AG09319 (cell line): ENCODE measurements around the gene MYOCD.

Experiments
- DNase-seq: peaks from one replicate; pipeline ENCODE4 v3.0.0-alpha.2; 2010; ENCODE audit warnings: low read depth; ENCODE audit errors: extremely low read depth
- TF ChIP-seq, protein P1 (sequence below): IDR thresholded peaks from 2 replicates; pipeline ENCODE4 v1.5.1; 2011; ENCODE audit warnings: low read depth, mild to moderate bottlenecking, inconsistent platforms, low read length, moderate library complexity

MYOCD gene

DNA sequence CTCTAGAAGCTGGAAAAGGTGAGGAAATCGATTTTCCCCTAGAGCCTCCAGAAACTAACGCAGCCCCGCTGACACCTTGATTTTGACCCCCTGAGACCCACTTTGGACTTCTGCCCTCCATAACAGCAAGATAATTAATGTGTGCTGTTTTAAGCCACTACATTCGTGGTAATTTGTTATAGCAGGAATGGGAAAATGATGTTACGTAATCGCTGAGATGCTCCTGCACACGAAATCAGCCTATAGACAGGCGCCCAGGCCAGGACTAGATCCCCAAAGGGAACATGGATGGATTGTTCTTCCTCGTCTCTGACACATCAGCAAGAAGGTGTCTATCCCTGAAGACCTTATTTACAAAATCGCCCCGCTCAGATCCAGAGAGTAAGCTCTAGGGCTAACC is 1.4 kb upstream of the MYOCD start:
- DNase-seq = no peak
- TF ChIP-seq, protein P1, sequence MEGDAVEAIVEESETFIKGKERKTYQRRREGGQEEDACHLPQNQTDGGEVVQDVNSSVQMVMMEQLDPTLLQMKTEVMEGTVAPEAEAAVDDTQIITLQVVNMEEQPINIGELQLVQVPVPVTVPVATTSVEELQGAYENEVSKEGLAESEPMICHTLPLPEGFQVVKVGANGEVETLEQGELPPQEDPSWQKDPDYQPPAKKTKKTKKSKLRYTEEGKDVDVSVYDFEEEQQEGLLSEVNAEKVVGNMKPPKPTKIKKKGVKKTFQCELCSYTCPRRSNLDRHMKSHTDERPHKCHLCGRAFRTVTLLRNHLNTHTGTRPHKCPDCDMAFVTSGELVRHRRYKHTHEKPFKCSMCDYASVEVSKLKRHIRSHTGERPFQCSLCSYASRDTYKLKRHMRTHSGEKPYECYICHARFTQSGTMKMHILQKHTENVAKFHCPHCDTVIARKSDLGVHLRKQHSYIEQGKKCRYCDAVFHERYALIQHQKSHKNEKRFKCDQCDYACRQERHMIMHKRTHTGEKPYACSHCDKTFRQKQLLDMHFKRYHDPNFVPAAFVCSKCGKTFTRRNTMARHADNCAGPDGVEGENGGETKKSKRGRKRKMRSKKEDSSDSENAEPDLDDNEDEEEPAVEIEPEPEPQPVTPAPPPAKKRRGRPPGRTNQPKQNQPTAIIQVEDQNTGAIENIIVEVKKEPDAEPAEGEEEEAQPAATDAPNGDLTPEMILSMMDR = no peak

DNA sequence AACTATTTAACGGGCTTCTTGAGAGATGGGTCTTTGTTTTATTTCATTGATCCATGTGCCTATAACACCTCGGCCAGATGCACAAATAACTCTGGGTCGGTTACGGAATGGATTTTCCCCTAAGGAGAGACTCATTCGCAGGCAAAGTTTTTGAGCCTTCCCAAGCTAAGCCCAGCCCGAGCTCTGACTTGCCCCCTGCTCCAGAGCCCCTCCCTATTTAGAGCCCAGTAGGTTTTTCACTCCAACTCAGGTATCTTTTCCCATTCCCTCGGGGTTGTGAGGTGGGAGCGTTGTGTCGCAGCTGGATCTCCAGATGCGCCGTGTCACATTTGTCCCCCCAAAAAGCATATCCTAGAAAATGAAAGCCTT is 812 bp upstream of the MYOCD start:
- DNase-seq = no peak
- TF ChIP-seq, protein P1 = no peak

DNA sequence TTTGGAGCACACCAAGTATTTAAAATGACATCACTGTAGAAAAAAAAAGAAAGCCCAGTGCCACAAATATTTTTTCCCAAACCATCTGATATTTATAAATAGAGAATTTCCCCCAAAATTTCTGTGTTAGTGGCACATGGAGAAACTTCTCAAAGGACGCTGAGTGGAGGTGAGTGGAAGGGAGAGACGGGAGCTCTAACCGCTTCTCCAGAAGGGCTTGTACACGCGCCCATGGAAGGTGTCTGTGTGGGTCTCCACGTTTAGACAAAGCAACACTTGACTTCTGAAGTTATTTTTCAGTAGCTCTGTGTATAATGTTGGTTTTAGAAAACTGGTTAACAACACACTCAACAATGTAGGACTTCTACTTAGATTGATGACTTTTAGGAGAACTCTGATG is 1.0 kb downstream of the MYOCD start:
- no peak for DNase-seq
- TF ChIP-seq, protein P1 = no peak

DNA sequence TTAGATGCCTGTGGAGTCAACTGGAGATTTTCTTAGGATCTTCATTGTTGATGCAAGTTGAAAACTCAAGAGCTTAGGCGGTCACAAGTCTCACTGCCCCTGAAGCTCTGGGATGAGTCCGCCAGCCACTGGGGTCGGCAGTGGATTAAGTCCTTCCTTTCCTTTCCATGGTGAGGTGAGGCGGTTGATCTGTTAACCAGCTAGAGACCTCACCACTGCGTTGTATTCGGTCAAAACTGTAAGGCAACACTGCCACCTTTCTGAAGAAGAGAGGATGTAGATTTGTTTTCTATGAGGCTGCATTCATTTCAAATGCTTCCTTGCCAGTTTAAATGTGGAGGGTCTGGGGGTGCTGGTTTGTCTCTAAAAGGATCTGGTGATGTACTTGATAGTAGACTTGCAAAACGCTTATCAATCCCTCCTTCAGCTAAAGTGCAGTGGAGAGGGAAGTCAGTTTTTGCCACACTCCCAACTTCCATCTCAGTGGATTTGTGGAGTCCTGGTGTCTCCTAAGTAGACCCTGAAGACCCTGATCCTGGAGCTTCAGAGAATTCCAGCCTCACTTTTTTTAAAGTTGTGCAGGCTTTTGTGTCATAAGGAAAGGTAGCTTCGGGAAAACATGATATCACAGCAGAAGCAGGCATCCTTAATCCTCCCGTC is 1.7 kb downstream of the MYOCD start:
- TF ChIP-seq, protein P1 = peak; percentile 55
- DNase-seq = peak; percentile 23

DNA sequence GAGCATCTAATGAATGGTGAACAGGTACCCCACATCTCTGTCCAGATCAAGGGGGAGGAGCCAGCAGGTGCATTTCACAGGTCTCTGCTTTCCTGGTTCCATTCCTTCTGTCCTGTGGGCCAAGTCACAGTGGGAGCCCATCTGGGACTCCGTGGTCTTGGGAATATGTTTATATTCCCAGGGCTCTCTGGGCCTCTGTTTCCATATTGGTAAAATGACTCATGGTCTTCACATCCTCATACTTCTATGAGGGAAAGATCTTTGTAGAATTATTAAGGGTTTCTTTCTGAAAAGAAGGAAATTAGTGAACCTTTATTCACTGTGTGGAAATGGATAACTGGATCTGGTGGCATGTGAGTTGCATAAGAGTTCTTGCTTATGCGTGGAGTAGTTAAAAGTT is 6.2 kb downstream of the MYOCD start:
- no peak for DNase-seq
- TF ChIP-seq, protein P1 = no peak

DNA sequence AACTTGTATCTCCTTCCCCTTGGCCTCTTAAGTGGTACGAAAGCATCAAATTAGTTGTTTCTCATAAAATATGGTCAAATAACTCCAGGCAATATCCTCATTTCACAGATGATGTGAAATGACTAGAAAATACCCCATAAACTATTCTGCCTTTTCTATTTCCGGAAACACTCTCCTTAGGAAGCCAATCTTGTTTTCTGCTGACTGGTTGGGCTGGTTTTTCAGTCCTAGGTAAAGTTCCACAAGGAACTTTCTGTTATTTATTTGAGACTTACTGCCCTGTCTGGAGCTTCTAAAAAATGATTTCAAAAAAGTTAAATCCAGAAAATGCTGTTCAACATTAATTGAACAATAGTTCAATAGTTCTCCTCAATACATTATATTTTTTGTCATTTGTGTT is 7.3 kb downstream of the MYOCD start:
- no peak for DNase-seq
- TF ChIP-seq, protein P1 = no peak

DNA sequence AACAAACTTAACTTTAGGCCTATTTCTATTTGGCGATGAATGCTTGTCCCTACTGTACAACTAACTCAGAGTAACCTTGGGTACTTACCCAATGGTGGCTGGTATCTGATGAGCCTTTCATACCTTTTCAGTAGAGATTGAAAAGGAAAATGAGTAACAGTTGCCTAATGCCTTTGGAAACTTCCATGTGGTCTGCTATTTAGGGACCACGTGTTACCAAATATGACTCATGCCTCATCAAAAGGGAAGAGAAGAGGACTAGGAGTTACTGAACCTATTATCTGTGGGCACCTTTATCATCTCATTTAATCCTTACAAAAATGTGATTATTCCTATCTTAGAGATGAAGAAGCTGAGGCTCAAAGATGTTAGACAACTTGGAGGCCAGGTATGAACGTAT is 8.1 kb downstream of the MYOCD start:
- DNase-seq = no peak
- TF ChIP-seq, protein P1 = no peak
